ENCODE measurements around the gene FOXC1. TPM values are rescaled to one million over a fixed set of nuclear protein-coding genes. Genes with fewer than 3 reads are reported as not detected.

Gene FOXC1
- total and polyA plus RNA-seq, 2 donors from 2014 or later, result 18.0 to 58.5 TPM

GRCh38 chr6:1580109-1580508, 29.6 kb upstream of the FOXC1 start:
- DNase-seq (no peak), FAIRE-seq (no peak)
- no peak for TF ChIP-seq CTCF (IDR thresholded peaks at IDR 0.05; ENCODE audit: borderline replicate concordance, extremely low read depth, insufficient read depth)
- no peaks in the 10 kb centered on the region for H3K27me3 ChIP-seq (ENCODE audit: control insufficient read depth, insufficient read depth, low read length)
- H3K9ac ChIP-seq (ENCODE audit: low read length in 3 of 3), result no peak overlapping the region
- no peak overlapping the region for H3K4me3 ChIP-seq (ENCODE audit: low read length in 3 of 3)
- no peaks in the 10 kb centered on the region for H3K36me3 ChIP-seq (ENCODE audit: control insufficient read depth in 2 of 3, insufficient read depth in 3 of 3, low read length in 3 of 3)
- intact Hi-C loops (cut with DNase I), result no loop called here
- no peaks in the 10 kb centered on the region for H3K9me3 ChIP-seq (ENCODE audit: control insufficient read depth in 2 of 3, insufficient read depth in 1 of 3, low read length in 3 of 3)
- no peak overlapping the region for H3K27ac ChIP-seq (ENCODE audit: low read depth in 2 of 2, low read length in 2 of 2)
- H3K4me1 ChIP-seq (ENCODE audit: control insufficient read depth in 2 of 3, insufficient read depth in 2 of 3, low read depth in 1 of 3, low read length in 3 of 3), result no peaks in the 10 kb centered on the region

- no peak overlapping the region for H3K9ac ChIP-seq (ENCODE audit: low read length in 3 of 3)
- no peak overlapping the region for H3K27ac ChIP-seq (ENCODE audit: low read depth in 2 of 2, low read length in 2 of 2)
- no peak for DNase-seq
- no peaks in the 10 kb centered on the region for H3K4me1 ChIP-seq (ENCODE audit: control insufficient read depth in 2 of 3, insufficient read depth in 2 of 3, low read depth in 1 of 3, low read length in 3 of 3)
- intact Hi-C loops (cut with DNase I), result no loop called here
- H3K4me3 ChIP-seq (ENCODE audit: low read length in 3 of 3), result no peak overlapping the region
- TF ChIP-seq CTCF (IDR thresholded peaks at IDR 0.05; ENCODE audit: borderline replicate concordance, extremely low read depth, insufficient read depth), result no peak
- no peaks in the 10 kb centered on the region for H3K27me3 ChIP-seq (ENCODE audit: control insufficient read depth, insufficient read depth, low read length)
- no peaks in the 10 kb centered on the region for H3K9me3 ChIP-seq (ENCODE audit: control insufficient read depth in 2 of 3, insufficient read depth in 1 of 3, low read length in 3 of 3)
- FAIRE-seq, result no peak
- H3K36me3 ChIP-seq (ENCODE audit: control insufficient read depth in 2 of 3, insufficient read depth in 3 of 3, low read length in 3 of 3), result no peaks in the 10 kb centered on the region
Observed at GRCh38 chr6:1580585-1580984, 29.1 kb upstream of the FOXC1 start.

GRCh38 chr6:1581120-1581991, 28.4 kb upstream of the FOXC1 start:
- Histone ChIP-seq H3K4me3 (ENCODE audit: low read length in 3 of 3) (no peak overlapping the region), H3K27ac (ENCODE audit: low read depth in 2 of 2, low read length in 2 of 2) (no peak overlapping the region), H3K27me3 (ENCODE audit: control insufficient read depth, insufficient read depth, low read length) (no peaks in the 10 kb centered on the region), H3K36me3 (ENCODE audit: control insufficient read depth in 2 of 3, insufficient read depth in 3 of 3, low read length in 3 of 3) (no peaks in the 10 kb centered on the region), H3K9me3 (ENCODE audit: control insufficient read depth in 2 of 3, insufficient read depth in 1 of 3, low read length in 3 of 3) (no peaks in the 10 kb centered on the region), H3K4me1 (ENCODE audit: control insufficient read depth in 2 of 3, insufficient read depth in 2 of 3, low read depth in 1 of 3, low read length in 3 of 3) (no peaks in the 10 kb centered on the region), H3K9ac (ENCODE audit: low read length in 3 of 3) (no peak overlapping the region)
- no peak for TF ChIP-seq CTCF (IDR thresholded peaks at IDR 0.05; ENCODE audit: borderline replicate concordance, extremely low read depth, insufficient read depth)
- no peak for DNase-seq
- intact Hi-C loops (cut with DNase I), result no loop called here
- no peak for FAIRE-seq
